GM23338 (cell line): ENCODE data around the gene IL17C. TPM values are rescaled to one million over a fixed set of nuclear protein-coding genes. Genes with fewer than 3 reads are reported as not detected.

Source experiments
- EZH2 ChIP-seq: fragments of 200-600 bp; sonication (generic); IDR thresholded peaks from one replicate; pipeline ENCODE4 v1.8.0; 2017; ENCODE audit warnings: antibody characterized with exemption, mild to moderate bottlenecking, low read depth; ENCODE audit not compliant: unreplicated experiment
- JUNB ChIP-seq: IDR thresholded peaks from one replicate; pipeline ENCODE4 v1.6.1; 2016; ENCODE audit warnings: antibody characterized with exemption; ENCODE audit not compliant: unreplicated experiment
- NANOG ChIP-seq: IDR thresholded peaks from 2 replicates; pipeline ENCODE4 v1.6.1; 2016; ENCODE audit warnings: antibody characterized with exemption, borderline replicate concordance
- POLR2AphosphoS5 ChIP-seq: IDR thresholded peaks from 2 replicates; pipeline ENCODE4 v1.6.1; 2016; ENCODE audit warnings: antibody characterized with exemption, low read depth
- ZNF114 ChIP-seq: fragments of 250-450 bp; sonication (Bioruptor Pico); IDR thresholded peaks from 2 replicates; pipeline ENCODE4 v1.5.0; 2020; ENCODE audit warnings: mild to moderate bottlenecking, moderate library complexity
- ZNF331 ChIP-seq: fragments of 250-450 bp; sonication (Bioruptor Pico); IDR thresholded peaks from 2 replicates; pipeline ENCODE4 v1.5.0; 2020; ENCODE audit warnings: low read depth, mild to moderate bottlenecking, moderate library complexity
- ZNF462 ChIP-seq: fragments of 250-450 bp; sonication (Bioruptor Pico); IDR thresholded peaks from 2 replicates; pipeline ENCODE4 v1.5.0; 2020; ENCODE audit warnings: mild to moderate bottlenecking, moderate library complexity
- polyA plus RNA-seq: library from polyadenylated mRNA; unstranded; fragments of >200 nt; fragmentation: Nextera tagmentation; extraction: Ambion mirVana; gene quantifications from 2 replicates; pipeline ENCODE4 v1.2.1, GENCODE V29; 2016
- total RNA-seq: library from RNA; depleted of rRNA; stranded (reverse); fragments of >200 nt; shearing (Covaris generic); gene quantifications from 2 replicates; pipeline ENCODE4 v1.2.3, GENCODE V29; 2014
- TF ChIP-seq, protein P1 (sequence below): IDR thresholded peaks from one replicate; pipeline ENCODE4 v1.6.1; 2018; ENCODE audit warnings: antibody characterized with exemption; ENCODE audit not compliant: unreplicated experiment

The IL17C gene
- total and polyA plus RNA-seq, 2 experiments from 2014 or later: 2.7 to 3.9 TPM

DNA sequence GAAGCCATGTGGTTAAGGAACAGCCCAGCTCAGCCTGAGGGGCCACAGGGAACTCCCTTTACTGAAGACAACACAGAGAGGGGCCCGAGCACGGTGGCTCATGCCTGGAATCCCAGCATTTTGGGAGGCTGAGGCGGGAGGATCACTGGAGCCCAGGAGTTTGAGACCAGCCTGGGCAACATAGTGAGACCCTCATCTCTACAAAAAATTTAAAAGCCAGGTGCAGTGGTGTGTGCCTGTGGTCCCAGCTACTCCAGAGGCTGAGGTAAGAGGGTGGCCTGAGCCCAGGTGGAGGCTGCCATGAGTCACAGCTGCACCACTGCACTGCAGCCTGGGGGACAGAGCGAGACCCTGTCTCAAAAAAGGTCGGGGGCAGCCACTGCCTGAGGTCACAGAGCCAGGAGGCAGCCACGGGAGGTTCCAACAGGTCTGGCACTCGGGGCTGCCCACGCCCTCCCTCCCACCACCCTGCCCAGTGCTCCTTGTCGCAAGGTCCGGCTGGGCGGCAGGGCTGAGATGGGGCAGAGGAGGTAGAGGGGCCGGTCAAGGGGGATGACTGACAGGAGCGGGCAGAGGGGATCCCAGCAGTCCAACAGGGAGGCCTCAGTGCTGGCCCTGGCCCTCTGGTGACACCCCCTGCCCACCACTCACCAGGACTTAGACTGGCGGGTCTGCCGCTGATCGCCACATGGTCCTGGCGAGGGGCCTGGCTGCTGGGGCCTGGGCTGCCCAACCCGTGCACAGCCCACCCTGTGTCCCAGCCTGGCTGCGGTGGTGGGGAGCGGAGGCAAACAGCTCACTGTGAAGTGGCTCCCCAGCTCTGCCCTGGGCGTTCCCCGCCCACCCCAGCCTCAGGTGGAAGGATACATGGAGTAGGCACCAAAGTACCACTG, 9.1 kb downstream of the IL17C start (continued):
- TF ChIP-seq, protein P1, sequence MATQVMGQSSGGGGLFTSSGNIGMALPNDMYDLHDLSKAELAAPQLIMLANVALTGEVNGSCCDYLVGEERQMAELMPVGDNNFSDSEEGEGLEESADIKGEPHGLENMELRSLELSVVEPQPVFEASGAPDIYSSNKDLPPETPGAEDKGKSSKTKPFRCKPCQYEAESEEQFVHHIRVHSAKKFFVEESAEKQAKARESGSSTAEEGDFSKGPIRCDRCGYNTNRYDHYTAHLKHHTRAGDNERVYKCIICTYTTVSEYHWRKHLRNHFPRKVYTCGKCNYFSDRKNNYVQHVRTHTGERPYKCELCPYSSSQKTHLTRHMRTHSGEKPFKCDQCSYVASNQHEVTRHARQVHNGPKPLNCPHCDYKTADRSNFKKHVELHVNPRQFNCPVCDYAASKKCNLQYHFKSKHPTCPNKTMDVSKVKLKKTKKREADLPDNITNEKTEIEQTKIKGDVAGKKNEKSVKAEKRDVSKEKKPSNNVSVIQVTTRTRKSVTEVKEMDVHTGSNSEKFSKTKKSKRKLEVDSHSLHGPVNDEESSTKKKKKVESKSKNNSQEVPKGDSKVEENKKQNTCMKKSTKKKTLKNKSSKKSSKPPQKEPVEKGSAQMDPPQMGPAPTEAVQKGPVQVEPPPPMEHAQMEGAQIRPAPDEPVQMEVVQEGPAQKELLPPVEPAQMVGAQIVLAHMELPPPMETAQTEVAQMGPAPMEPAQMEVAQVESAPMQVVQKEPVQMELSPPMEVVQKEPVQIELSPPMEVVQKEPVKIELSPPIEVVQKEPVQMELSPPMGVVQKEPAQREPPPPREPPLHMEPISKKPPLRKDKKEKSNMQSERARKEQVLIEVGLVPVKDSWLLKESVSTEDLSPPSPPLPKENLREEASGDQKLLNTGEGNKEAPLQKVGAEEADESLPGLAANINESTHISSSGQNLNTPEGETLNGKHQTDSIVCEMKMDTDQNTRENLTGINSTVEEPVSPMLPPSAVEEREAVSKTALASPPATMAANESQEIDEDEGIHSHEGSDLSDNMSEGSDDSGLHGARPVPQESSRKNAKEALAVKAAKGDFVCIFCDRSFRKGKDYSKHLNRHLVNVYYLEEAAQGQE: no peak
- no peak for TF ChIP-seq JUNB
- no peak for TF ChIP-seq EZH2
- TF ChIP-seq ZNF114 (CRISPR knock-in tag): no peak
- TF ChIP-seq ZNF331 (CRISPR knock-in tag): no peak
- TF ChIP-seq ZNF462 (CRISPR knock-in tag): no peak
- TF ChIP-seq NANOG: no peak
- TF ChIP-seq POLR2AphosphoS5: no peak
